ENCODE data around the gene KRT37. TPM values are rescaled to one million over a fixed set of nuclear protein-coding genes. Genes with fewer than 3 reads are reported as not detected.
A peak's percentile ranks its signal among the peaks of the same experiment; 100 is the strongest.
"Not testable (repeated sequence)": the region's sequence is repeated elsewhere in the genome, so short reads cannot be mapped to it uniquely, and the experiment has no call there.

KRT37 gene
- total and polyA plus RNA-seq, 5 donors from 2014 or later, result not detected

GRCh38 chr17:41434415-41434814 is 10.0 kb upstream of the KRT37 start:
- H3K27me3 ChIP-seq (ENCODE audit: control insufficient read depth, insufficient read depth, low read length), result peaks cover 5% of the 10 kb centered on the region
- H3K27ac Mint-ChIP-seq, result no peak overlapping the region
- no peaks in the 10 kb centered on the region for H3K36me3 ChIP-seq (ENCODE audit: control insufficient read depth, insufficient read depth, low read length)
- H3K9me3 Mint-ChIP-seq, result no peaks in the 10 kb centered on the region
- no peaks in the 10 kb centered on the region for H3K9me3 ChIP-seq (ENCODE audit: control insufficient read depth in 2 of 2, low read length in 2 of 2)
- no peaks in the 10 kb centered on the region for H3K36me3 Mint-ChIP-seq
- DNase-seq (no peak), ATAC-seq (ENCODE audit: low read depth in 2 of 2) (no peak)
- H3K4me3 Mint-ChIP-seq, result no peak overlapping the region
- H3K4me1 Mint-ChIP-seq, result no peaks in the 10 kb centered on the region
- no peak overlapping the region for H3K27ac ChIP-seq (ENCODE audit: insufficient read depth, low read length, poor library complexity, severe bottlenecking)
- peaks cover 5% of the 10 kb centered on the region for H3K27me3 Mint-ChIP-seq
- H3K4me3 ChIP-seq (ENCODE audit: low read depth, low read length), result no peak overlapping the region
- no peaks in the 10 kb centered on the region for H3K4me1 ChIP-seq (ENCODE audit: control insufficient read depth, insufficient read depth, low read length, poor library complexity, severe bottlenecking)

GRCh38 chr17:41434005-41434404 is 9.6 kb upstream of the KRT37 start:
- H3K4me1 ChIP-seq (ENCODE audit: control insufficient read depth, insufficient read depth, low read length, poor library complexity, severe bottlenecking), result no peaks in the 10 kb centered on the region
- H3K9me3 Mint-ChIP-seq, result no peaks in the 10 kb centered on the region
- H3K4me3 ChIP-seq (ENCODE audit: low read depth, low read length), result no peak overlapping the region
- H3K36me3 Mint-ChIP-seq, result no peaks in the 10 kb centered on the region
- H3K27ac ChIP-seq (ENCODE audit: insufficient read depth, low read length, poor library complexity, severe bottlenecking), result no peak overlapping the region
- H3K27me3 Mint-ChIP-seq, result peaks cover 5% of the 10 kb centered on the region
- ATAC-seq (ENCODE audit: low read depth in 2 of 2) (no peak), DNase-seq (no peak)
- H3K9me3 ChIP-seq (ENCODE audit: control insufficient read depth in 2 of 2, low read length in 2 of 2), result no peaks in the 10 kb centered on the region
- no peak overlapping the region for H3K4me3 Mint-ChIP-seq
- no peaks in the 10 kb centered on the region for H3K4me1 Mint-ChIP-seq
- peaks cover 5% of the 10 kb centered on the region for H3K27me3 ChIP-seq (ENCODE audit: control insufficient read depth, insufficient read depth, low read length)
- no peak overlapping the region for H3K27ac Mint-ChIP-seq
- no peaks in the 10 kb centered on the region for H3K36me3 ChIP-seq (ENCODE audit: control insufficient read depth, insufficient read depth, low read length)

- ATAC-seq (ENCODE audit: low read depth in 2 of 2) (no peak), DNase-seq (no peak)
- Mint-ChIP-seq H3K4me3 (no peak overlapping the region), H3K27me3 (peaks cover 5% of the 10 kb centered on the region), H3K27ac (peak overlapping the region in 1 of 3 donors; percentile 83), H3K36me3 (no peaks in the 10 kb centered on the region), H3K4me1 (no peaks in the 10 kb centered on the region), H3K9me3 (no peaks in the 10 kb centered on the region)
- no peaks in the 10 kb centered on the region for H3K36me3 ChIP-seq (ENCODE audit: control insufficient read depth, insufficient read depth, low read length)
- no peak overlapping the region for H3K4me3 ChIP-seq (ENCODE audit: low read depth, low read length)
- H3K4me1 ChIP-seq (ENCODE audit: control insufficient read depth, insufficient read depth, low read length, poor library complexity, severe bottlenecking), result no peaks in the 10 kb centered on the region
- H3K27me3 ChIP-seq (ENCODE audit: control insufficient read depth, insufficient read depth, low read length), result peaks cover 5% of the 10 kb centered on the region
- no peak overlapping the region for H3K27ac ChIP-seq (ENCODE audit: insufficient read depth, low read length, poor library complexity, severe bottlenecking)
- no peaks in the 10 kb centered on the region for H3K9me3 ChIP-seq (ENCODE audit: control insufficient read depth in 2 of 2, low read length in 2 of 2)
These were observed 9.2 kb upstream of the KRT37 start for GRCh38 chr17:41433586-41433985.

- H3K27ac Mint-ChIP-seq; H3K4me1 Mint-ChIP-seq; H3K4me3 ChIP-seq (ENCODE audit: low read depth, low read length); H3K4me3 Mint-ChIP-seq; DNase-seq; H3K27ac ChIP-seq (ENCODE audit: insufficient read depth, low read length, poor library complexity, severe bottlenecking); H3K9me3 Mint-ChIP-seq; H3K36me3 Mint-ChIP-seq; H3K9me3 ChIP-seq (ENCODE audit: control insufficient read depth in 2 of 2, low read length in 2 of 2); H3K27me3 ChIP-seq (ENCODE audit: control insufficient read depth, insufficient read depth, low read length); H3K36me3 ChIP-seq (ENCODE audit: control insufficient read depth, insufficient read depth, low read length); H3K4me1 ChIP-seq (ENCODE audit: control insufficient read depth, insufficient read depth, low read length, poor library complexity, severe bottlenecking); ATAC-seq (ENCODE audit: low read depth in 2 of 2): not testable (repeated sequence)
- H3K27me3 Mint-ChIP-seq, result peaks cover 12% of the 10 kb centered on the region
These were observed 6.0 kb upstream of the KRT37 start for GRCh38 chr17:41430376-41430775.

GRCh38 chr17:41429667-41430066 is 5.3 kb upstream of the KRT37 start:
- peaks cover 12% of the 10 kb centered on the region for H3K27me3 Mint-ChIP-seq

GRCh38 chr17:41428591-41429291 is 4.4 kb upstream of the KRT37 start:
- Histone ChIP-seq H3K4me3 (ENCODE audit: low read depth, low read length) (no peak overlapping the region), H3K36me3 (ENCODE audit: control insufficient read depth, insufficient read depth, low read length) (no peaks in the 10 kb centered on the region), H3K9me3 (ENCODE audit: control insufficient read depth in 2 of 2, low read length in 2 of 2) (no peaks in the 10 kb centered on the region), H3K4me1 (ENCODE audit: control insufficient read depth, insufficient read depth, low read length, poor library complexity, severe bottlenecking) (no peaks in the 10 kb centered on the region), H3K27ac (ENCODE audit: insufficient read depth, low read length, poor library complexity, severe bottlenecking) (no peak overlapping the region), H3K27me3 (ENCODE audit: control insufficient read depth, insufficient read depth, low read length) (peaks cover 3% of the 10 kb centered on the region)
- Mint-ChIP-seq H3K27me3 (peaks cover 12% of the 10 kb centered on the region), H3K36me3 (no peaks in the 10 kb centered on the region), H3K4me3 (no peak overlapping the region), H3K9me3 (no peaks in the 10 kb centered on the region), H3K27ac (no peak overlapping the region), H3K4me1 (no peaks in the 10 kb centered on the region)
- DNase-seq, result no peak
- ATAC-seq (ENCODE audit: low read depth in 2 of 2), result no peak

More at GRCh38 chr17:41429667-41430066, 5.3 kb upstream of the KRT37 start:
- DNase-seq (no peak), ATAC-seq (ENCODE audit: low read depth in 2 of 2) (no peak)
- Histone ChIP-seq H3K27me3 (ENCODE audit: control insufficient read depth, insufficient read depth, low read length) (peaks cover 3% of the 10 kb centered on the region), H3K27ac (ENCODE audit: insufficient read depth, low read length, poor library complexity, severe bottlenecking) (no peak overlapping the region), H3K36me3 (ENCODE audit: control insufficient read depth, insufficient read depth, low read length) (no peaks in the 10 kb centered on the region), H3K4me3 (ENCODE audit: low read depth, low read length) (no peak overlapping the region), H3K9me3 (ENCODE audit: control insufficient read depth in 2 of 2, low read length in 2 of 2) (no peaks in the 10 kb centered on the region), H3K4me1 (ENCODE audit: control insufficient read depth, insufficient read depth, low read length, poor library complexity, severe bottlenecking) (no peaks in the 10 kb centered on the region)
- Mint-ChIP-seq H3K27ac (no peak overlapping the region), H3K36me3 (no peaks in the 10 kb centered on the region), H3K9me3 (no peaks in the 10 kb centered on the region), H3K4me1 (no peaks in the 10 kb centered on the region), H3K4me3 (no peak overlapping the region)

- not testable (repeated sequence) for H3K4me3 Mint-ChIP-seq; H3K36me3 ChIP-seq (ENCODE audit: control insufficient read depth, insufficient read depth, low read length); H3K27ac ChIP-seq (ENCODE audit: insufficient read depth, low read length, poor library complexity, severe bottlenecking); H3K4me3 ChIP-seq (ENCODE audit: low read depth, low read length); H3K4me1 ChIP-seq (ENCODE audit: control insufficient read depth, insufficient read depth, low read length, poor library complexity, severe bottlenecking); H3K27me3 ChIP-seq (ENCODE audit: control insufficient read depth, insufficient read depth, low read length); ATAC-seq (ENCODE audit: low read depth in 2 of 2); H3K4me1 Mint-ChIP-seq; H3K36me3 Mint-ChIP-seq; H3K27ac Mint-ChIP-seq; H3K9me3 Mint-ChIP-seq; DNase-seq; H3K9me3 ChIP-seq (ENCODE audit: control insufficient read depth in 2 of 2, low read length in 2 of 2)
- peaks cover 14% of the 10 kb centered on the region for H3K27me3 Mint-ChIP-seq
These were observed 1.8 kb downstream of the KRT37 start for GRCh38 chr17:41422586-41422985.

- Histone ChIP-seq H3K9me3 (ENCODE audit: control insufficient read depth in 2 of 2, low read length in 2 of 2) (no peaks in the 10 kb centered on the region), H3K27me3 (ENCODE audit: control insufficient read depth, insufficient read depth, low read length) (no peaks in the 10 kb centered on the region), H3K36me3 (ENCODE audit: control insufficient read depth, insufficient read depth, low read length) (no peaks in the 10 kb centered on the region), H3K4me1 (ENCODE audit: control insufficient read depth, insufficient read depth, low read length, poor library complexity, severe bottlenecking) (no peaks in the 10 kb centered on the region), H3K27ac (ENCODE audit: insufficient read depth, low read length, poor library complexity, severe bottlenecking) (no peak overlapping the region), H3K4me3 (ENCODE audit: low read depth, low read length) (no peak overlapping the region)
- peaks cover 6% of the 10 kb centered on the region for H3K27me3 Mint-ChIP-seq
- no peaks in the 10 kb centered on the region for H3K36me3 Mint-ChIP-seq
- peaks cover 0 to 7% (median 3%) of the 10 kb centered on the region in 4 donors for H3K4me1 Mint-ChIP-seq
- DNase-seq (no peak), ATAC-seq (ENCODE audit: low read depth in 2 of 2) (no peak)
- H3K27ac Mint-ChIP-seq, result peak overlapping the region in 1 of 3 donors; percentile 54
- H3K9me3 Mint-ChIP-seq, result peaks cover 0 to 1% (median 0%) of the 10 kb centered on the region in 7 donors
- H3K4me3 Mint-ChIP-seq, result no peak overlapping the region
These were observed 2.8 kb downstream of the KRT37 start for GRCh38 chr17:41421617-41422016.
